Endodermal cell (in vitro differentiated cells): ENCODE results near the gene LHFPL2. TPM values are rescaled to one million over a fixed set of nuclear protein-coding genes. Genes with fewer than 3 reads are reported as not detected.
A peak's percentile ranks its signal among the peaks of the same experiment; 100 is the strongest.

Experiments
- DNase-seq: peaks from one replicate; pipeline ENCODE4 v3.0.0-alpha.2; 2017
- H3K27ac ChIP-seq: 2 replicates; pipeline ENCODE4 v1.5.1; 2013; ENCODE audit warnings: mild to moderate bottlenecking, low read depth, low read length, moderate library complexity
- H3K27me3 ChIP-seq: 2 replicates; pipeline ENCODE4 v1.6.1; 2013; ENCODE audit warnings: mild to moderate bottlenecking, low read length, moderate library complexity; ENCODE audit not compliant: insufficient read depth, control insufficient read depth, poor library complexity, severe bottlenecking
- H3K36me3 ChIP-seq: 2 replicates; pipeline ENCODE4 v1.7.0; 2013; ENCODE audit warnings: mild to moderate bottlenecking, low read length, moderate library complexity; ENCODE audit not compliant: control insufficient read depth, insufficient read depth
- H3K4me1 ChIP-seq: one replicate; pipeline ENCODE4 v1.7.0; 2013; ENCODE audit warnings: low read length; ENCODE audit not compliant: control insufficient read depth, insufficient read depth
- H3K4me3 ChIP-seq: 2 replicates; pipeline ENCODE4 v1.5.1; 2013; ENCODE audit warnings: mild to moderate bottlenecking, low read length, moderate library complexity
- H3K9ac ChIP-seq: 2 replicates; pipeline ENCODE4 v1.6.1; 2013; ENCODE audit warnings: mild to moderate bottlenecking, low read length, moderate library complexity; ENCODE audit not compliant: poor library complexity, severe bottlenecking; ENCODE audit errors: extremely low read depth
- H3K9me3 ChIP-seq: 2 replicates; pipeline ENCODE4 v1.6.1; 2013; ENCODE audit warnings: mild to moderate bottlenecking, low read length, moderate library complexity; ENCODE audit not compliant: control insufficient read depth
- H3K27ac Mint-ChIP-seq: 2 replicates; pipeline ENCODE4 v1.8.0; 2020; ENCODE audit warnings: mixed read lengths
- H3K27me3 Mint-ChIP-seq: 2 replicates; pipeline ENCODE4 v1.8.0; 2021; ENCODE audit warnings: mild to moderate bottlenecking, mixed read lengths; ENCODE audit not compliant: insufficient read depth
- H3K36me3 Mint-ChIP-seq: 2 replicates; pipeline ENCODE4 v1.8.0; 2020; ENCODE audit warnings: low read depth, mixed read lengths
- H3K4me1 Mint-ChIP-seq: 2 replicates; pipeline ENCODE4 v1.8.0; 2020; ENCODE audit warnings: mixed read lengths
- H3K4me3 Mint-ChIP-seq: 2 replicates; pipeline ENCODE4 v1.8.0; 2020; ENCODE audit warnings: mild to moderate bottlenecking, moderate library complexity, mixed read lengths
- H3K9me3 Mint-ChIP-seq: 2 replicates; pipeline ENCODE4 v1.8.0; 2020; ENCODE audit warnings: mild to moderate bottlenecking, mixed read lengths
- CTCF ChIP-seq: fragments of 200-600 bp; sonication (generic); conservative IDR thresholded peaks from 2 replicates; pipeline ENCODE4 v1.5.0; 2021; ENCODE audit warnings: antibody characterized with exemption, mild to moderate bottlenecking
- WGBS, 2 experiments: methylation state at CpG; one replicate each; pipeline versions ENCODE4 v1.1.5 to v1.1.7; 2013; ENCODE audit warnings: missing lambda C conversion rate in 2 of 2, mixed read lengths in 1 of 2; ENCODE audit not compliant: insufficient coverage in 1 of 2, insufficient read length in 1 of 2; 5-methylcytosine and 5-hydroxymethylcytosine counted together
- total RNA-seq, 2 donors: library from RNA; stranded (reverse); fragmentation: NEBNext Ultra II Directional in 1 of 2; extraction: Animal tissue kit (Norgen Biotek cat#: 25700) in 1 of 2; gene quantifications; 2 replicates in 1 of 2; 3 replicates in 1 of 2; pipeline ENCODE4 v1.2.1, GENCODE V29; 2021

The LHFPL2 gene
- total RNA-seq, 2 donors from 2014 or later: 136 to 238 TPM

DNA sequence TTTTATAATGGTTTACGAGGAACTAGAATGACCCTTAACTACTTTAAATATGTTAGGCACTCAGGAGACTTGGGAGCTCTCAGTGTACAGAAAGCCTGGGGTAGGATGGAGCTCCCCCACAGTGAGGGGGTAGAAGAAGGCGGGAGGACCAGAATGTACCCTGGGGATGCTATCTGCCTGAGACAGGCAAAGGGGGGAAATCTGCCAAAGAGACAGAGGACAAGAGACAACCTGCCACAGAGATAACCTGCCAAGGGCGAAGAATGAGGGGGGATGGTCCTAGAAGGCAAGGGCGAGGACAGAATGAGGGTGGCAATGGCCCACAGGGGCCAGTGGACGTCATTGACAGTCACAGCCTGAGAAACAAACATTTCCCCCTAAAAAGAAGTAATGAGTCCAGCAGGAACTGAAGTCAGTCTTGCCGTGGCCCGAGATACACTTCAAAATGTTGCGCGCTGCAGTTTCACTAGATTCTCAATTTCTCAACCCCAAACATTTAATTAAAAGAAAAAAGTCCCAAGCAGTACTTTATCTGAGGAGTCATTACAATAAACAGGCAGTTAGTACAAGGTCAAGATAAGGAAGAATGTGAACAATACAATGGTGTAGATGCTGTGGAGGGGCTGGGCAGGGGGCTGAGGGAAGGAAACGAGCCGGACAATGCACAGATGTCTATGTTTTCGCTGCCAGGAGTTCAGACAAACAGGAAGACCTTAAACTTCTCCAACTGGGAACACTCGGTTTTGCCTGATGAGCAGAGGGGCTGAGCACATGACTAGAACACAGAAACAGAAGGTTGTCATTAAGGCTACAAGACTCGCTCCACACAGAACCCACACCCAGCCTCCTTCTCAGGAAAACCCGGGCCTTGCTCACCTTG is 125.0 kb downstream of the LHFPL2 start:
- DNase-seq: no peak
- Histone ChIP-seq H3K36me3 (peaks cover 19% of the 10 kb centered on the region), H3K27ac (no peak overlapping the region), H3K27me3 (no peaks in the 10 kb centered on the region), H3K4me1 (peaks cover 58% of the 10 kb centered on the region), H3K9me3 (no peaks in the 10 kb centered on the region), H3K9ac (no peak overlapping the region), H3K4me3 (peak overlapping the region; percentile 16)
- no peak overlapping the region for H3K27ac Mint-ChIP-seq
- TF ChIP-seq CTCF: no peak
- peaks cover 91% of the 10 kb centered on the region for H3K4me1 Mint-ChIP-seq
- 91 to 95% methylated on average over 11 to 15 of the region's 15 CpGs for WGBS, 2 experiments
- H3K27me3 Mint-ChIP-seq: no peaks in the 10 kb centered on the region
- H3K9me3 Mint-ChIP-seq: no peaks in the 10 kb centered on the region
- peaks cover 26% of the 10 kb centered on the region for H3K36me3 Mint-ChIP-seq
- H3K4me3 Mint-ChIP-seq: peak overlapping the region; percentile 4

DNA sequence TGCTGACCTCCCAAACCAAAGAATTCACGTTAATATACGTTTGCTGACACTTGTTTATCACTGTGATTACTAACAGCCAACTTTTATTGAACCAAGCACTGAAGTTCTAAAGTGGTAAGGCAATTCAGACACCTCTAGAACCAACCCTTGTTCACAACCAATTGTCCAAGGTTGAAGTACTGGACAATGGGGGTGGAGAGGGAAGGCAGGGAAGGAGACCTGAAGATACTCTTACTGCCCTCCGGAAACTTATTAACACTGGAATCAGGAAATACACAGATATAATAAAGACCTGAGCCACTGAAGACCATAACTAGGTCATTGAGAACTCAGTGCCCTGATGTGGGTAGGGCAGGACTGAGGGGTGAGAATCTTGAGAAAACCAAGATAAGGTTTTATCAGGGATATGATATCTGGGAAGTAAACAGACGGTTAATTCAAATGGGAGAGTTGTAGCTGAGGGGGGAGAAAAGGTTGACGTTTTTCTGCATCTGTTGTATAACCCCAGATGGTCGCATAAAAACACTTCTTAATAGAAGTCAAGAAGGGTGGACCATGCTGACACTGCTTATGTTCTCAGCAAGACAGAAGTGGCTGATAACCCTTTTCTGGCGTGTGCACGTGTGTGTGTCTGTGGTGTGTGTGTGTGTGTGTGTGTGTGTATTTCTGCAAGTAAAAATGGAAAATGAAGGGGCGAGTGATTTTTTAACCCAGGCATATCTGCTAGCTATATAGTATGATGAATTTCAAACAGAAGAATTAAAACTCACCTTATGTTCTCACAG is 125.9 kb downstream of the LHFPL2 start:
- TF ChIP-seq CTCF: no peak
- Histone ChIP-seq H3K9me3 (no peaks in the 10 kb centered on the region), H3K36me3 (peaks cover 19% of the 10 kb centered on the region), H3K4me1 (peaks cover 50% of the 10 kb centered on the region), H3K27me3 (no peaks in the 10 kb centered on the region), H3K9ac (no peak overlapping the region), H3K27ac (no peak overlapping the region), H3K4me3 (no peak overlapping the region)
- no peak for DNase-seq
- Mint-ChIP-seq H3K27me3 (no peaks in the 10 kb centered on the region), H3K4me3 (no peak overlapping the region), H3K4me1 (peaks cover 89% of the 10 kb centered on the region), H3K9me3 (no peaks in the 10 kb centered on the region), H3K27ac (no peak overlapping the region), H3K36me3 (peaks cover 33% of the 10 kb centered on the region)
- 81 to 100% methylated on average over 3 to 8 of the region's 9 CpGs for WGBS, 2 experiments

DNA sequence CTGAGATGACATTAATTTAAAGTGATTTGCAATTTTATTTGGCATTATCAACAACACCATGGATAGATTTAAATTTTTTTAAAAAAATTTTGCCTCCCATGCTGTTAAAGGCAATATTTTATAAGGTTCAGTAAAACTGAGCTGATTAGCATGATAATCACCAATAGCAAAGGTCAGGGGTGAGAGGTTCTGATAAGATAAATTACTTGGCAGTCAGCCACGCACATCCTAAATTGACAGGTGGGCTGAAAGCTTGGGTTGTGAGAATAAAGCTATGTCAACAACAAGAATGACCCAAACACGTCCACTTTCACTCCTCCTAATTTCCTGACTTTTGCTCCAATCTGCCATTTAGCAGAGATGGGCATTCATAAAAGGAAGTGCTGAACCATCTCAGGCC is 127.1 kb downstream of the LHFPL2 start:
- H3K9me3 ChIP-seq: no peaks in the 10 kb centered on the region
- Mint-ChIP-seq H3K27me3 (no peaks in the 10 kb centered on the region), H3K4me3 (no peak overlapping the region), H3K9me3 (no peaks in the 10 kb centered on the region), H3K4me1 (peaks cover 85% of the 10 kb centered on the region), H3K36me3 (peaks cover 40% of the 10 kb centered on the region), H3K27ac (no peak overlapping the region)
- H3K27me3 ChIP-seq: no peaks in the 10 kb centered on the region
- no peak for DNase-seq
- H3K36me3 ChIP-seq: peaks cover 15% of the 10 kb centered on the region
- H3K9ac ChIP-seq: no peak overlapping the region
- peaks cover 43% of the 10 kb centered on the region for H3K4me1 ChIP-seq
- 40 to 67% methylated on average over 1 to 2 of the region's 2 CpGs for WGBS, 2 experiments
- no peak overlapping the region for H3K27ac ChIP-seq
- TF ChIP-seq CTCF: no peak
- H3K4me3 ChIP-seq: peak overlapping the region; percentile 37
